Spleen (tissue), 3 donors: ENCODE data around the gene CAMTA1.

ENCODE experiments used
- POLR2A ChIP-seq, 3 donors: fragments of 450-650 bp; IDR thresholded peaks; one replicate each; pipeline ENCODE4 v1.5.1; 2017; ENCODE audit warnings: antibody characterized with exemption in 3 of 3, mild to moderate bottlenecking in 1 of 3
- POLR2AphosphoS5 ChIP-seq, 3 donors: sonication (generic); formaldehyde crosslinking; IDR thresholded peaks; one replicate each; pipeline ENCODE4 v1.5.1; 2017; ENCODE audit warnings: antibody characterized with exemption in 3 of 3

DNA sequence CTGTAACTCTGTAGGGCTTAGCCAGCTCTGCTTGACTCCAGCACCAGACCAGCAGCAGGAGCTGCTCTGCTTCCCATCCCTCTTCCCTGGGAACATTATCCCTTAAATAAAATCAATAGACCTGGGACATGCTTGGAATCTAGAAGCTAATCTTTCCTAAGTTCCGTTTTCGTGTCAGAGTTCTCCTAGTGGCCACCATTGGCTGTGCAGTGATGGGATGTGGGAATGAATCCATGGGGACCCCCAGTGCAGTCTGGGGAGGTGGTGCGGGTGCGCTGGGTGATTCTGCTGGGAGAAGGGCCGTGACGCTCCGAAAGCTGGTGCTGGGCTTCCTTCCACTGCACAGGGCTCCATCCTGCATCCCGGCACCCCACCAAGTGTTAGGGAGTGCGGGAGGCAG lies 202.7 kb downstream of the CAMTA1 start:
- TF ChIP-seq POLR2AphosphoS5 (IDR thresholded peaks at IDR 0.05) (no peak), POLR2A (IDR thresholded peaks at IDR 0.05) (no peak)
